Upper lobe of right lung (tissue), 1 donor: ENCODE measurements around the gene SPDEF. TPM values are rescaled to one million over a fixed set of nuclear protein-coding genes. Genes with fewer than 3 reads are reported as not detected.

Experiments
- ATAC-seq: fragments of 200-7000 bp; cut with Tn5 transposase; one replicate; pipeline ENCODE4 v1.9.1; 2020; ENCODE audit warnings: mild to moderate bottlenecking, moderate library complexity
- DNase-seq: peaks from one replicate; pipeline ENCODE4 v3.0.0-alpha.2; 2020
- H3K27ac ChIP-seq: fragments of 200-600 bp; one replicate; pipeline ENCODE4 v1.8.0; 2022
- H3K27me3 ChIP-seq: fragments of 200-600 bp; one replicate; pipeline ENCODE4 v1.8.0; 2022; ENCODE audit warnings: mild to moderate bottlenecking
- H3K36me3 ChIP-seq: fragments of 200-600 bp; one replicate; pipeline ENCODE4 v1.8.0; 2022
- H3K4me1 ChIP-seq: fragments of 200-600 bp; one replicate; pipeline ENCODE4 v1.8.0; 2022
- H3K4me3 ChIP-seq: fragments of 200-600 bp; one replicate; pipeline ENCODE4 v1.8.0; 2022; ENCODE audit warnings: mild to moderate bottlenecking
- H3K9me3 ChIP-seq: fragments of 200-600 bp; one replicate; pipeline ENCODE4 v1.8.0; 2022
- CTCF ChIP-seq: fragments of 200-600 bp; IDR thresholded peaks from one replicate; pipeline ENCODE4 v1.8.0; 2022; ENCODE audit warnings: antibody characterized with exemption
- intact Hi-C: fragments of 100-400 bp; cut with DNase I; formaldehyde crosslinking; loops from one replicate; pipeline ENCODE4 v1.11.0; 2022
- total RNA-seq: library from RNA; stranded (reverse); fragmentation: NEBNext Ultra II Directional; extraction: Animal tissue kit (Norgen Biotek cat#: 25700); gene quantifications from one replicate; pipeline ENCODE4 v1.2.1, GENCODE V29; 2021
- donor health status: DM: no; HTN: yes; CAD: no; lungs with severe emphysema.

Gene SPDEF
- total RNA-seq, 1 donor from 2014 or later, result 1.3 TPM

GRCh38 chr6:34566830-34567546, 10.9 kb upstream of the SPDEF start:
- H3K4me1 ChIP-seq, result no peaks in the 10 kb centered on the region
- no peak for ATAC-seq
- TF ChIP-seq CTCF, result no peak
- intact Hi-C loops, result no loop called here
- H3K36me3 ChIP-seq, result no peaks in the 10 kb centered on the region
- H3K4me3 ChIP-seq, result no peak overlapping the region
- no peak for DNase-seq
- H3K27ac ChIP-seq, result no peak overlapping the region
- peaks cover 22% of the 10 kb centered on the region for H3K27me3 ChIP-seq
- no peaks in the 10 kb centered on the region for H3K9me3 ChIP-seq

GRCh38 chr6:34565722-34566137, 9.6 kb upstream of the SPDEF start:
- intact Hi-C loops, result no loop called here
- Histone ChIP-seq H3K36me3 (no peaks in the 10 kb centered on the region), H3K4me3 (no peak overlapping the region), H3K9me3 (no peaks in the 10 kb centered on the region), H3K27ac (no peak overlapping the region), H3K27me3 (peaks cover 22% of the 10 kb centered on the region), H3K4me1 (no peaks in the 10 kb centered on the region)
- no peak for TF ChIP-seq CTCF
- DNase-seq, result no peak
- ATAC-seq, result no peak

- no peak overlapping the region for H3K27ac ChIP-seq
- no peaks in the 10 kb centered on the region for H3K9me3 ChIP-seq
- ATAC-seq, result no peak
- H3K27me3 ChIP-seq, result peaks cover 11% of the 10 kb centered on the region
- intact Hi-C loops, result no loop called here
- no peak for TF ChIP-seq CTCF
- no peaks in the 10 kb centered on the region for H3K4me1 ChIP-seq
- H3K4me3 ChIP-seq, result no peak overlapping the region
- no peaks in the 10 kb centered on the region for H3K36me3 ChIP-seq
- no peak for DNase-seq
Measured at GRCh38 chr6:34564181-34564580, 8.1 kb upstream of the SPDEF start.

GRCh38 chr6:34563513-34563870, 7.4 kb upstream of the SPDEF start:
- H3K9me3 ChIP-seq, result no peaks in the 10 kb centered on the region
- TF ChIP-seq CTCF, result no peak
- no peak overlapping the region for H3K27ac ChIP-seq

GRCh38 chr6:34562861-34563512, 6.9 kb upstream of the SPDEF start:
- ATAC-seq (no peak), DNase-seq (no peak)
- intact Hi-C loops, result no loop called here
- Histone ChIP-seq H3K36me3 (no peaks in the 10 kb centered on the region), H3K27ac (no peak overlapping the region), H3K27me3 (no peaks in the 10 kb centered on the region), H3K4me1 (no peaks in the 10 kb centered on the region), H3K4me3 (no peak overlapping the region), H3K9me3 (no peaks in the 10 kb centered on the region)
- no peak for TF ChIP-seq CTCF

More at GRCh38 chr6:34563513-34563870, 7.4 kb upstream of the SPDEF start:
- Histone ChIP-seq H3K4me1 (no peaks in the 10 kb centered on the region), H3K36me3 (no peaks in the 10 kb centered on the region), H3K27me3 (peaks cover 5% of the 10 kb centered on the region), H3K4me3 (no peak overlapping the region)
- no peak for DNase-seq
- ATAC-seq, result no peak
- intact Hi-C loops, result no loop called here
